ENCODE results near the gene CLNK. TPM values are rescaled to one million over a fixed set of nuclear protein-coding genes. Genes with fewer than 3 reads are reported as not detected.

Gene CLNK
- total RNA-seq, 4 donors from 2014 or later: not detected

- no peaks in the 10 kb centered on the region for H3K9me3 ChIP-seq
- TF ChIP-seq CTCF (IDR thresholded peaks at IDR 0.05): peak in 1 of 6 experiments; percentile 9
- TF ChIP-seq POLR2A (IDR thresholded peaks at IDR 0.05): no peak
- no peak overlapping the region for H3K4me3 ChIP-seq (replicated peaks in 1 of 3)
- no peaks in the 10 kb centered on the region for H3K27me3 ChIP-seq
- H3K27ac ChIP-seq: no peak overlapping the region
- peaks cover 0 to 7% of the 10 kb centered on the region in 2 donors for H3K4me1 ChIP-seq
- no peaks in the 10 kb centered on the region for H3K36me3 ChIP-seq
- intact Hi-C loops (cut with DNase I): no loop called here
- peak; percentile 51 to 68 for DNase-seq
- 32 to 52% methylated on average over 6 of the region's 6 CpGs for WGBS, 2 donors
Observed at GRCh38 chr4:10727140-10727880, 42.7 kb upstream of the CLNK start.

- Histone ChIP-seq H3K36me3 (no peaks in the 10 kb centered on the region), H3K4me1 (peaks cover 0 to 7% of the 10 kb centered on the region in 2 donors), H3K4me3 (replicated peaks in 1 of 3) (no peak overlapping the region), H3K27me3 (no peaks in the 10 kb centered on the region), H3K27ac (no peak overlapping the region), H3K9me3 (no peaks in the 10 kb centered on the region)
- no peak for TF ChIP-seq CTCF (IDR thresholded peaks at IDR 0.05)
- intact Hi-C loops (cut with DNase I): no loop called here
- no peak for DNase-seq
- 64 to 71% methylated on average over 4 of the region's 4 CpGs for WGBS, 2 donors
Observed at GRCh38 chr4:10722957-10723356, 38.4 kb upstream of the CLNK start.

GRCh38 chr4:10721616-10722015, 37.0 kb upstream of the CLNK start:
- no peak overlapping the region for H3K4me3 ChIP-seq (replicated peaks in 1 of 3)
- H3K9me3 ChIP-seq: no peaks in the 10 kb centered on the region
- DNase-seq: no peak
- peaks cover 0 to 4% of the 10 kb centered on the region in 2 donors for H3K4me1 ChIP-seq
- H3K36me3 ChIP-seq: no peaks in the 10 kb centered on the region
- TF ChIP-seq POLR2A (IDR thresholded peaks at IDR 0.05) (no peak), CTCF (IDR thresholded peaks at IDR 0.05) (no peak)
- 91 to 94% methylated on average over 4 of the region's 4 CpGs for WGBS, 2 donors
- H3K27me3 ChIP-seq: no peaks in the 10 kb centered on the region
- intact Hi-C loops (cut with DNase I): no loop called here
- no peak overlapping the region for H3K27ac ChIP-seq

GRCh38 chr4:10716163-10716562, 31.6 kb upstream of the CLNK start:
- Histone ChIP-seq H3K27me3 (no peaks in the 10 kb centered on the region), H3K36me3 (no peaks in the 10 kb centered on the region), H3K9me3 (no peaks in the 10 kb centered on the region), H3K4me1 (no peaks in the 10 kb centered on the region), H3K4me3 (replicated peaks in 1 of 3) (no peak overlapping the region), H3K27ac (no peak overlapping the region)
- intact Hi-C loops (cut with DNase I): no loop called here
- TF ChIP-seq POLR2A (IDR thresholded peaks at IDR 0.05) (no peak), CTCF (IDR thresholded peaks at IDR 0.05) (no peak)
- no peak for DNase-seq
- 92 to 95% methylated on average over 2 of the region's 2 CpGs for WGBS, 2 donors

- 63 to 68% methylated on average over 5 of the region's 5 CpGs for WGBS, 2 donors
- H3K4me1 ChIP-seq: no peaks in the 10 kb centered on the region
- H3K4me3 ChIP-seq (replicated peaks in 1 of 3): no peak overlapping the region
- H3K27ac ChIP-seq: no peak overlapping the region
- intact Hi-C loops (cut with DNase I): no loop called here
- no peaks in the 10 kb centered on the region for H3K36me3 ChIP-seq
- H3K9me3 ChIP-seq: no peaks in the 10 kb centered on the region
- H3K27me3 ChIP-seq: no peaks in the 10 kb centered on the region
- TF ChIP-seq CTCF (IDR thresholded peaks at IDR 0.05): no peak
- TF ChIP-seq POLR2A (IDR thresholded peaks at IDR 0.05): no peak
- DNase-seq: no peak
Observed at GRCh38 chr4:10715696-10716095, 31.1 kb upstream of the CLNK start.
